PFSK-1 (cell line): ENCODE measurements around the gene GLRX.

Experiments used
- POLR2AphosphoS5 ChIP-seq: IDR thresholded peaks from 2 replicates; pipeline ENCODE4 v1.6.1; 2012; ENCODE audit warnings: low read depth, mild to moderate bottlenecking, control low read depth, low read length, moderate library complexity
- REST ChIP-seq, 2 experiments: IDR thresholded peaks; 2 replicates each; pipeline versions ENCODE4 v1.6.1 to v1.8.0; 2011 to 2012; ENCODE audit warnings: low read depth in 2 of 2, low read length in 2 of 2, control low read depth in 1 of 2, inconsistent platforms in 1 of 2, mild to moderate bottlenecking in 1 of 2, moderate library complexity in 1 of 2; ENCODE audit not compliant: insufficient read depth in 1 of 2
- SIN3A ChIP-seq: IDR thresholded peaks from 2 replicates; pipeline ENCODE4 v1.6.1; 2012; ENCODE audit warnings: mild to moderate bottlenecking, low read length, moderate library complexity, borderline replicate concordance; ENCODE audit not compliant: insufficient read depth
- TAF1 ChIP-seq: IDR thresholded peaks from 2 replicates; pipeline ENCODE4 v1.6.1; 2012; ENCODE audit warnings: low read length, control low read depth, borderline replicate concordance; ENCODE audit not compliant: insufficient read depth

- no peak for TF ChIP-seq POLR2AphosphoS5
- no peak for TF ChIP-seq TAF1
- no peak for TF ChIP-seq REST (IDR thresholded peaks at IDR 0.05; ENCODE audit: insufficient read depth in 1 of 2, low read depth in 2 of 2, low read length in 2 of 2)
- no peak for TF ChIP-seq SIN3A
These were observed 4.1 kb downstream of the GLRX start for GRCh38 chr5:95818181-95819147.
